ENCODE data around the gene SLIT3. TPM values are rescaled to one million over a fixed set of nuclear protein-coding genes. Genes with fewer than 3 reads are reported as not detected.

Gene SLIT3
- total RNA-seq, 1 donor from 2014 or later = 3.2 TPM

DNA sequence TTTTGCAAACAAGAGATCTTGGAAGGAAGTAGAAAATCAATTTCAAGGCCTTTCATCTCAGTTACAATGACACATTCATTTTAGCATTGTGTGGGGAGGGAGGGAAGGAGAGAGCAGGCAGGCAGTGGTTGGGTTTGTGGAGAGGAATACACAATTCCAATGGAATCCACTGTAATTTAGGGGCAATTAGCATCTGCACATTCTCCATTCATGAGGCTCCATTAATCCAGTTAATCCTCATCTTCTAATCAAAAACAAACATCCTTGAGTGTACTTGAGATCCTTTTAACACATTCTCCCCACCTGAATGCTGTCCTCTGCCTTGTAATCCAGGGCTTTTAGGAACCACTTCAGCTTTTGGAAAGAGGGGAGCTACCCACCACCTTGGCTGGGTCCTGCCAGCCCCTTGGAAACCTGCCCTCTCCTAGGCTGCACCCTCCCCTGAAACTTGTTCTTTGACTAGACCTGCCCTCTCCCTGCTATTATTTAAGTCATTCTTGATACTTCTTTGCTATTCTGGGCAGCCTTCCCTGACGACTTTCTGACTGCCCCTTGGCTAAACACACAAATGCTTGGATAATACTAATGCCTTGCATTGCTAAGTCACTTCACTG, 271.2 kb downstream of the SLIT3 start:
- no peak overlapping the region for H3K27ac Mint-ChIP-seq (ENCODE audit: unreplicated experiment)
- no peaks in the 10 kb centered on the region for H3K9me3 Mint-ChIP-seq (ENCODE audit: unreplicated experiment)
- no peaks in the 10 kb centered on the region for H3K27me3 Mint-ChIP-seq (ENCODE audit: unreplicated experiment)
- H3K36me3 Mint-ChIP-seq (ENCODE audit: low read depth, unreplicated experiment) = no peaks in the 10 kb centered on the region
- no peak for DNase-seq (ENCODE audit: low spot score)
- H3K4me1 Mint-ChIP-seq (ENCODE audit: unreplicated experiment) = peaks cover 6% of the 10 kb centered on the region
- TF ChIP-seq, protein P1, sequence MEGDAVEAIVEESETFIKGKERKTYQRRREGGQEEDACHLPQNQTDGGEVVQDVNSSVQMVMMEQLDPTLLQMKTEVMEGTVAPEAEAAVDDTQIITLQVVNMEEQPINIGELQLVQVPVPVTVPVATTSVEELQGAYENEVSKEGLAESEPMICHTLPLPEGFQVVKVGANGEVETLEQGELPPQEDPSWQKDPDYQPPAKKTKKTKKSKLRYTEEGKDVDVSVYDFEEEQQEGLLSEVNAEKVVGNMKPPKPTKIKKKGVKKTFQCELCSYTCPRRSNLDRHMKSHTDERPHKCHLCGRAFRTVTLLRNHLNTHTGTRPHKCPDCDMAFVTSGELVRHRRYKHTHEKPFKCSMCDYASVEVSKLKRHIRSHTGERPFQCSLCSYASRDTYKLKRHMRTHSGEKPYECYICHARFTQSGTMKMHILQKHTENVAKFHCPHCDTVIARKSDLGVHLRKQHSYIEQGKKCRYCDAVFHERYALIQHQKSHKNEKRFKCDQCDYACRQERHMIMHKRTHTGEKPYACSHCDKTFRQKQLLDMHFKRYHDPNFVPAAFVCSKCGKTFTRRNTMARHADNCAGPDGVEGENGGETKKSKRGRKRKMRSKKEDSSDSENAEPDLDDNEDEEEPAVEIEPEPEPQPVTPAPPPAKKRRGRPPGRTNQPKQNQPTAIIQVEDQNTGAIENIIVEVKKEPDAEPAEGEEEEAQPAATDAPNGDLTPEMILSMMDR (IDR thresholded peaks at IDR 0.05; ENCODE audit: unreplicated experiment) = no peak
- H3K4me3 Mint-ChIP-seq (ENCODE audit: unreplicated experiment) = no peak overlapping the region

DNA sequence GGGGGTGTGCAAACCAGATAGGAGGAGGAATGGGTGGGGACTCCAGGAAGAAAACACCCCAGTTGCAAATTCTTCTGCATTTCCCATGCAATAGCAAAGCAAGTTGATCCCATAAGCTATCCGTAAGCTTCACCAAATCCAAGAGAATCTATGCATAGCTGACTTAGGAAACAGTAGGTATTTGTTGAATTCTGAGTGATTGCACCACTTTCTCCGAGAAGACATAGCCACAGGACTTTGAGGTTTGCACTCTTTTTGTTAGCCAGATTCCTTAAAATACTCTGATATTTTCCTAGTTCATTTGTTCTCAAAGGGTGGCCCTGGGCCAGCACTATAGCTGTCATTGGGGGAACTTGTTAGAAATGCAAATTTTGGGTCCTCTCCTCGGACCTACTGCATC, 271.9 kb downstream of the SLIT3 start:
- TF ChIP-seq, protein P1 (IDR thresholded peaks at IDR 0.05; ENCODE audit: unreplicated experiment) = no peak
- Mint-ChIP-seq H3K4me1 (ENCODE audit: unreplicated experiment) (peaks cover 6% of the 10 kb centered on the region), H3K36me3 (ENCODE audit: low read depth, unreplicated experiment) (no peaks in the 10 kb centered on the region), H3K27ac (ENCODE audit: unreplicated experiment) (no peak overlapping the region), H3K27me3 (ENCODE audit: unreplicated experiment) (no peaks in the 10 kb centered on the region), H3K4me3 (ENCODE audit: unreplicated experiment) (no peak overlapping the region), H3K9me3 (ENCODE audit: unreplicated experiment) (no peaks in the 10 kb centered on the region)
- no peak for DNase-seq (ENCODE audit: low spot score)

DNA sequence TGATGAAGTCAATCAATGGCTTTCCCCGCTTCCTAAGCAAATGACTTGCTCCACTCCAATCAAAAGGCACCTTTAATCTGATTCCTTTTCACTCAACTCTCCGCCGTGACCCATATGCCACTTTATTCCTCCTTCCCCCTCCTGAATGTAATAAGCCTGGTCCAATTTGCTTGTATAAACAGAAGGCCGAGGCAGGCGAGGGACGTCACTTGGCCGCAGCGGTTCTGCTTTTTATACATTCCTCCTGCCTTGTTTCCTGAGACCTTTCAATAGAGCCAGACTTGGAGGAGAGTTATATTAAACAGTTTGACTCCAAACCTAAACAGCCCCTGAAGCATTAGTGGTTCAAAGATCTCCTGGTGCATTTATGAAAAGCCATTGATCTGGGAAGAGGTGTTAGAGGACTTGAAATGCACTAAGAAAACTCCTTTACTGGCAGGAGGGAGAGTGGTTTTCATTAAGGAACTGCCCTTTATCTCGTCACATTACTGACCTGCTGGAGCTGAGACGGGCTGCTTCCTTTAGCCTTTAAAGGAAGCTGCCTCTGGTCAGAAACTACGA, 273.4 kb downstream of the SLIT3 start:
- TF ChIP-seq, protein P1 (IDR thresholded peaks at IDR 0.05; ENCODE audit: unreplicated experiment) = no peak
- H3K36me3 Mint-ChIP-seq (ENCODE audit: low read depth, unreplicated experiment) = no peaks in the 10 kb centered on the region
- no peak for DNase-seq (ENCODE audit: low spot score)
- H3K27ac Mint-ChIP-seq (ENCODE audit: unreplicated experiment) = no peak overlapping the region
- H3K4me3 Mint-ChIP-seq (ENCODE audit: unreplicated experiment) = no peak overlapping the region
- no peaks in the 10 kb centered on the region for H3K9me3 Mint-ChIP-seq (ENCODE audit: unreplicated experiment)
- H3K27me3 Mint-ChIP-seq (ENCODE audit: unreplicated experiment) = no peaks in the 10 kb centered on the region
- H3K4me1 Mint-ChIP-seq (ENCODE audit: unreplicated experiment) = peaks cover 6% of the 10 kb centered on the region

DNA sequence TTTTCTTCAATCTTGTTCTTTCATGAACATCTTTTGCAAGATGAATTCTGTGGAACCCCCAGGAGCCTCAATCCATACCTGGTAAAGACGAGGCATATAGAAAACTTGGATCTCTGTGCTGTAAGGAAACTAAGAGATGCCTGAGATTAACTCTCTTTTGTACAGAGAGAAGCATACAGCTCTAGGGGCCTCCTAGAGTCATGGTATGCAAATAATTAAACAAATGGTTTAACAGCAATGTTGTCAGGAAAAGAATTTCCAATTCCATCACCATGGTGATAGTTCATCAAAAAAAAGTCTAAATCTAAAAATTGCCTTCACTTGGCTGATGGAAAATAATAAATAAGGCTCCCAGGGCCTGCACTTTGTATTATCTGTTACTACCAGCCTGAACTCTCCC, 275.4 kb downstream of the SLIT3 start:
- Mint-ChIP-seq H3K4me1 (ENCODE audit: unreplicated experiment) (peaks cover 9% of the 10 kb centered on the region), H3K27ac (ENCODE audit: unreplicated experiment) (no peak overlapping the region)

DNA sequence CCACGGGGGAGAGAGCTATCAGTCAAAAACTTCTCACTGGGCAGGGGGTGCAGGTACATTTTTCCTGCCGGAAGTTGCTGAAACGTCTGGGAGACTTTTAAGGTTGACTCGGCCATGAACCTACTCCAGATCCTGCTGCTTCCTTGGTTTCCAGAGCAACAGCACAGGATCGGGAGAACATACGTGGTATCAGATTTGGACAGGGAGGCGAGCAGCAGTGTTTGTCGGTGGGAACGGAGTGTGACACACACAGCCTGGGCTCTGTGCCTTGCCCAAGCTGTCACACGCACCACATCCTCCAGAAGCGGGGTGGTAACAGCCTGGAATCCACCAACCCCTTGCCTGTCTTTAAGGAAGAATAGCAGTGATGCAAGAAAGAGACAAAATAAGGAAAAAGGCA, 276.5 kb downstream of the SLIT3 start:
- TF ChIP-seq, protein P1 (IDR thresholded peaks at IDR 0.05; ENCODE audit: unreplicated experiment) = no peak
- Mint-ChIP-seq H3K9me3 (ENCODE audit: unreplicated experiment) (no peaks in the 10 kb centered on the region), H3K4me1 (ENCODE audit: unreplicated experiment) (peaks cover 9% of the 10 kb centered on the region), H3K27ac (ENCODE audit: unreplicated experiment) (no peak overlapping the region), H3K36me3 (ENCODE audit: low read depth, unreplicated experiment) (no peaks in the 10 kb centered on the region), H3K27me3 (ENCODE audit: unreplicated experiment) (no peaks in the 10 kb centered on the region), H3K4me3 (ENCODE audit: unreplicated experiment) (no peak overlapping the region)
- no peak for DNase-seq (ENCODE audit: low spot score)

More for the DNA sequence above, 275.4 kb downstream of the SLIT3 start:
- no peak for DNase-seq (ENCODE audit: low spot score)
- no peaks in the 10 kb centered on the region for H3K27me3 Mint-ChIP-seq (ENCODE audit: unreplicated experiment)
- no peaks in the 10 kb centered on the region for H3K9me3 Mint-ChIP-seq (ENCODE audit: unreplicated experiment)
- no peaks in the 10 kb centered on the region for H3K36me3 Mint-ChIP-seq (ENCODE audit: low read depth, unreplicated experiment)
- TF ChIP-seq, protein P1 (IDR thresholded peaks at IDR 0.05; ENCODE audit: unreplicated experiment) = no peak
- no peak overlapping the region for H3K4me3 Mint-ChIP-seq (ENCODE audit: unreplicated experiment)
